GM19240 (cell line): ENCODE data around the gene TMPRSS5.

Experiments used
- DNase-seq: peaks from one replicate; pipeline ENCODE4 v3.0.0; 2011; ENCODE audit warnings: low spot score; ENCODE audit not compliant: insufficient read length

The TMPRSS5 gene

DNA sequence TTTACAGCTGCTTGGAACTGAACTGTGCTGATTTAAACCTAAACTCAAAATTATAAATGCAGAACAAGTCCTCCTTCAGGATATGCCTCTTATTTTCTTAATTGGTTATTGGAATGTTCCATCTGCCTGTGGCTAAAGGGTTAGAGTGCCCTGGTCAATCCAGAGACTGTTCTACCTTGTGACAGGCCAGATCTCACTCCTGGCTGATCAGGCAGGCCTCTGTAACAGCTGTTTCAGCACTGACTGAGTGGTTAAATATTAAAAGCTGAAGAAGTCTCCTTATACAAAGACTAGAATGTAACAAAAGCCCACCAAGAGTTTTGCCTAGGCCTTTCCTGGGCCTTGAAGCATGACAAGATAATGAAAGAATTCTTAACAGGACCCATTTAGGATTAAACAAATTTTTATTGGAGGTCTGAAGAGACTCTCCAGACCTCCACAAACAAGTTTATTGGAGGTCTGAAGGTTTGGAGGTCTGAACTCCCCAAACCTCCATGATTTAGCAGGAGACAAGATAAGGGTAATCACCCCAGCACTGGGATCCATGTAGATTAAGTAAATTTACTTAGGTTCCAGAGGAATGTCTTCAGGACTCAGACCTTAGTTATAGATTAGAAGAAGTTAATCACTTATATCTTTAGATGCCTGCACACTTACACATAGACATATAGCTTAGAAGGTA is 35.8 kb downstream of the TMPRSS5 start:
- DNase-seq, result no peak

DNA sequence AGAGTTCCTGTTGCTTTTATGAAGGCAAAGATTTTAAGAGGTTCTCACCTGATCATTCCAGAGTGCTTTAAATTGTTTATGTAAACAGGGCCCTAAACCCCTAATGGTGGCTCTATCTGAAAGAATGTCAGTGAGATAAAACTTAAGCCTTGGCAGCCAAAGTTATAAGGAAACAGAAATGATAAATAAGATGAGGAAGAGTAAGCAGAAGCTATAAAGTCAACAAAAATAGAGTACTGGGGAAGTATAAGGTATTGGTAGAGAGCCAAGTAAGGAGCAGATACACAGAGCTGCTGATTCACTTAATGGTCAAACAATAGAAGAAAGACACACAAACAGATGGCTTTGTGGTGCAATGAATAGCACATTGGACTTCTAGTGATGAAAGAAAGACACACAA is 37.9 kb downstream of the TMPRSS5 start:
- DNase-seq, result no peak

DNA sequence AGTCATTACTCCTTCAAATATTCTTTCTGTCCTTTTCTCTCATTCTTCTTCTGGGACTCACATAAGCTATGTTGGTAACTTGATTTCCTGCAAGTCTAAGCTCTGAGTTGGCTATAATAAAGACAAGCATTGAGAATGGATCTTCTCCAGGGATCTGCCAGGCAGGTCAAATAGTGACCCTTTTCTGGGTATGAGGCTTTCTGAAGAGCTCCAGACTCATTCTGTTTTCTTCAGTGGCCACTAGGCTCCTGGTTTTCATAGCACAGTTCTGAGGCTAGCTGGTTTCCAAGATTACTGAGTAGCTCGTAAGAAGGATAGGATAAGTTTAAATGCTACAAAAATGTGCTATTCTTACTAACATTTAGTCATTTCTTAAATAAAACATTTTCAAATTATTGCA is 38.3 kb downstream of the TMPRSS5 start:
- DNase-seq, result no peak

DNA sequence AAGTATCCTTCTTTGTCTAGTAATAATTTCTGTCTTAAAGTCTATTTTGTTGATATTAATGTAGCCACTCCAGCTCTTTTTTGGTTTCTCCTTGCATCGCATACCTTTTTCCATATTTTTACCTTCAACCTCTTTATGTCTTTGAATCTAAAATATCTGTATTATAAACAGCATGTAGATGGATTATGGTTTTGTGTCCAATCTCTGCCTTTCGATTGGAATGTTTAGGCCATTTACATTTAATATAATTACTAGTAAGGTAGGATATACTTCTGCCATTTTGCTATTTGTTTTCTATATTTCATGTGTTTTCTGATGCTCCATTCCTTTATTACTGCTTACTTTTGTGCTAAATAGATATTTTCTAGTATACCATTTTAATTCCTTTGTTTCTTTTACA is 39.5 kb downstream of the TMPRSS5 start:
- no peak for DNase-seq

DNA sequence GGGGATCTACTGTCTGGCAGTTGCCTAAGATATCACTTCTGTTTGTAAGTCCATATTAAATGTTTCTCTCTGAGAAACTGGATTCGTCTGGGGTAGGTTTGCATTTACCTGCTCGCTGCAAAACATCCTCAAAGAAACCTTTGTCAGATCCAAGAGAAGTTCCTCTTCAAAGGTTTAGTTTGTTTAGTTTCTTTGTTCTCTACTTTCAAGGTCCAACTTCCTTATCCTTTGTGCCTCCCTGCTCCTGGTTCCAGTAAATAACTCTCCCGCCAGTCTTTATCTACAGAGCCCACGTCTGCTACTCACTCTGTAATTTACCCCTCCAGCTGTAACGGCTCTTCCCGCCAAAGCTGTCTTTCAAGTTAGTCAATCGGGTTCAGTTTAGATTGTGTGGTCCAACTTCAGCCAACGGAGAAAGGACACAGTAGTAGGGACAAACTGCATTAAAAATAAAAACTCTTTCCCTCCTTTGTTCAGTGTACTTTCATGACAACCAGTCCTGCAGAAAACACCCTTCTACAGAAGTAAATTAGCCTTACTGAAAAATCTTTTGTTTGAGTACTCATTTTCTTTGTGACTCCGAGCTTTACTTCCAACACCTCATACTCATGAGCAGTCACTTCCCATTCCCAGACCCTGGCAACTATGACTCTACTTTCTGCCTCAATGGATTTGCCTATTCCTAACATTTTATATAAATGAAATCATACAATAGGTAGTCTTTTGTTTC is 41.0 kb downstream of the TMPRSS5 start:
- no peak for DNase-seq

DNA sequence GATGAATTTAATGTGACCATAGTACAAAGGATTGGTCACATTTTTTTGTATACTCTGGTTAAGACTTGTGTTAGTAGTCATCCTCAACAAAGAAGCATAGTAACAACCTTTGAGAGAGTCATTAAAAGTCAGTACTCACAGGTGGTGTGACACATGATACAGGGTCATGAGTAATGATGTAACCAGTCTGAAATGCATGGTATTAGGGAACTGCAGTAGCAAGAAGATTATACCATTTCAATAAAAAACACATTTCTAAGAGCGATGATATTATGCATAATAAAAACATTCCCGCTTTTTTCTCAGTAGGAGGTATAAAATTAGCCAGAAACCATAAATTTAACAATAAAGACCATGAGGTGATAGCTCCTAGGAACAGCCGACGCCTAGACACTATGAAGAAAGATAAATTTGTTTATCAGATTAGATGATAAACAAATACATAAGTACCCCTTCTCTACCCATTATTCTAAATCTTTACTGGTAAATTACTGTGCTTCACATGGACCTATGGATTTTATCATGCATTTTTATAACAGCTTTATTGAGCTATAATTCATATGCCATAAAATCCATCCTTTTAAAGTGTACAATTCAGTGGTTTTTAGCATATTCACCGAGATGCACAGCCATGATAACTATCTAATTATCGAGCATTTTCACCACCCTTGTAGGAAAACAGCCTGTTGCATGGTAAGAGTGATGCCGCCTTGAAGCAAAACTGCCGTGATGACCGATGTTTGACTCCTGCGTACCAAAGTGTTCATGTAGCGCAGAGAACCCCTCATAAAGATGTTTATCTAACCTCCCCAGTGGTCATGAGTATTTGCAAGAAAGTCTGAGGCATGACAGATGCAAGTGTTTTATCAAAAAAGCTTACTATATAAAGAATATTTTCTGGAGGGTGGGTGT is 41.8 kb downstream of the TMPRSS5 start:
- no peak for DNase-seq

DNA sequence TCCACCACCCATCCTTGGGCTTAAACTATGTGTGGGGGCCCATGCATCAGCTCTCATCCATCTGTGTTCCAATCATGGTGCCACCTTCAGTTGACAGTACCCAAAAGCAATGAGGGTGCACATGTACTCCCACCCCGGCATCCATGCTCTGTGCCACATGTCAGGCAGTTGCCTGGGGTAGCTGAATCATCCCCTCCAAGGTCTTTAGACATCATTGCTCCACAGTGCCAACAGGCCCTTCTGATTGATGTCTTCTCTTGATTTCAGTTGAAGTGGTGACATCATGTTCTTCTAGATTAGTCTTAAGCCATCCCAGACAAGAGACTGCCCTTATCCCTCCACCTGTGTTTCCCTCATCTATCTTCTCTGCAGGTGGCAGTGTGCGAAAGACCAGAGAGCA is 42.5 kb downstream of the TMPRSS5 start:
- DNase-seq, result no peak

DNA sequence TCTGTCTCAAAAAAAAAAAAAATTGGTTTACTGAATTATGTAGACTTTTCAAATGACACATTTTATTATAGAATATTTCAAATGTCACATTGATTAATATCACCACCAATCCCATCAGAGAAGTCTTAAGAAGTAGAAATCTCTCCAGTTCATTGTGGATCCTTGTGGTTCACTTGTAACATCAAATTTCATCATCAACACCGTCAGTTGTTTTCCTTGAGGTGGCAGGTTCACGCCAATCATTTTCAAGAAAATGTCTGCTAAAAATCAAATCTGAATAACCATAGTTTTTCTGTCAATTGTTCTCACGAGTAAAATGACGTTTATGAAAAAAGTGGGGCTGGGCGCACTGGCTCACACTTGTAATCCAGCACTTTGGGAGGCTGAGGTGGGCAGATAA is 50.3 kb downstream of the TMPRSS5 start:
- no peak for DNase-seq

DNA sequence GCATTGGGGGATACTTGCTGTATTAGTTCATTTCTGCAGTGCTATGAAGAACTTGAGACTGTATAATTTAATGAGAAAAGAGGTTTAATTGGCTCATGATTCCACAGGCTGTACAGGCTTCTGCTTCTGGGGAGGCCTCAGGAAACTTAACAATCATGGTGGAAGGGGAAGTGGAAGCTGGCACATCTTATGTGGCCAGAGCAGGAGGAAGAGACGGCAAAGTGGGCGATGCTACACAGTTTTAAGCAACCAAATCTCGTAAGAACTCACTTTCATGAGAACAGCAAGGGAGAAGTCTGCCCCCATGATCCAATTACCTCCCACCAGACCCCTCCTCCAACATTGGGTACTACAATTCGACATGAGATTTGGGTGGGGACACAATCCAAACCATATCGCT is 55.1 kb downstream of the TMPRSS5 start:
- DNase-seq, result no peak

DNA sequence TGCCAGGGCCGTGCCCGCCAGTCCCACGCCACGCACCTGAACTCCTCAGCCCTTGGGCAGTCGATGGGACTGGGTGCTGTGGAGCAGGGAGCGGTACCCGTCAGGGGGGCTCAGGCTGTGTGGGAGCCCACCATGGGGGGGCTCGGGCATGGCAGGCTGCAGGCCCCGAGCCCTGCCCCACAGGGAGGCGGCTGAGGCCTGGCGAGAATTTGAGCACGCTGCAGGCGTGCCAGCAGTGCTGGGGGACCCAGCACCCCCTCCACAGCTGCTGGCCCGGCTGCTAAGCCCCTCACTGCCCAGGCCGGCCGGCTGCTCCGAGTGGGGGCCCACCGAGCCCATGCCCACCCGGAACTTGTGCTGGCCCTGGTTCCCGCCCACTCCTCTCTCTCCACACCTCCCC is 56.8 kb downstream of the TMPRSS5 start:
- no peak for DNase-seq

DNA sequence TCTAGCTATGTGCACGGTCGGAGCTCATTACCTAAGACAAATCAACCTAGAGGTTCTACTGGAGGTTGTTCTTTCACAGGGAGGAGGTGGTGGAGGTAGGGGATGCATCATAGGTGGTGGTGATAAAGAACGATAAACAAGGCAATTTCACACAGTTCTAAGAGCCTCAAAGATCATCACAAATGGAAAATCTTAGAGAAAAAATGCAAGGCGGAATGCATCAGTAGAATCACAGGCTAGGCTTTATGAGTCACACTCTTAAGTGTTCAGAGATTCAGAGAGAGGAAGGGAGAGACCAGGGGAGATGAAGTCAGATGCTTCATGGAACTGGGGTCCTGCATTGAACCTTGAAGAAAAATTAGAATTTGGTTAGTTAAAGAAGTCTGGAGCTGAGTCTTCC is 58.3 kb downstream of the TMPRSS5 start:
- no peak for DNase-seq

DNA sequence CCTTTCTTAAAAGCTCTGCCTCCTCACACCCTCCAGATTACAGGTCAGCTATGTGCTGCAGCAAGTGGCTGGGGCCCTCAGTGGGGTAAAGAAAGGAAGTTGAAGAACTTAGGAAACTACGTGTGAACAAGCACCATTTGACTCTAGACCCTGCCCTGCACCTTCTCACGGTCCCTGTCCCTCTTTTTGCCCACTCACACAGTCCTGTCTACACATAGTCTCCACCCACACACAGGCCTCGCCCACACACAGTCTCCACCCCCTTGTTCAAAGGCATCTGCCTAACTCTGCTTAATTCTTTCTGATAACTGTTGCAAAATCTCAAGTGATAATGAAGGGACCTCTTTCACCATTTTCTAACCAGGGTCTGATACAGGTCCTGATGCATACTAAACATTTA is 59.0 kb downstream of the TMPRSS5 start:
- DNase-seq, result no peak

DNA sequence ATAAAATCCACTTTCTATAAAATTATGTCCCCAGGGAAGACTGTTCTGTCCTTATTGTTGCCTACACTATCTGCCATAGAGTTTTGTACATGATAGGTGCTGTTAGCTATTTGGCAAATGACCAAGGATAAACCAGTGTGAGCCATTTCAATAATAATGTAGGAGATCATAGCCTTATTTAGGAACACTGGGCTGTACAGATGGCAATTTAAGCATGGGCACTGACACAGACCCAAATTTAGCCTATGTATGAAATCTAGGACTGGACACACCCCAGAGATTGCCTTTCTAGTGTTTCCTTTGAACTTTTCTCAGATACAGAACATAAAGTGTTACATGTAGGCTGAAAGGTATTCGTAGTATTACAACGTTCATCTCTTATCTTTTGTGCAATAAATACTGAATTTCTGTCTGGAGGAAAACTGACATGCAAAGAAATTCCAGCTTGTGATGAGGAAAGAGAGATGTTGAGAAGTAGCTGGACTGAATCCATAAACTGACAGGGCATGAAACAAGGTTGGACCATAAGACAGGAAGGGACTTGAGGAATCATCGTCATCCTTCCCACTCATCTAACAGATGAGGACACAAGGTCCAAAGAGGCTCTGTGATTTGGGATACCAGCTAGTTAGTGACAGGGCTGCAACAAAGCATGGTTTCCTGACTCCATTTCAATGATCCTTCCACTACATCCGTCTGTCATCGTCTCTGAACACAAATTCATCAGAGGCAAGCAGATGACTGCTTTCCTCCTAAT is 60.3 kb downstream of the TMPRSS5 start:
- DNase-seq, result no peak

DNA sequence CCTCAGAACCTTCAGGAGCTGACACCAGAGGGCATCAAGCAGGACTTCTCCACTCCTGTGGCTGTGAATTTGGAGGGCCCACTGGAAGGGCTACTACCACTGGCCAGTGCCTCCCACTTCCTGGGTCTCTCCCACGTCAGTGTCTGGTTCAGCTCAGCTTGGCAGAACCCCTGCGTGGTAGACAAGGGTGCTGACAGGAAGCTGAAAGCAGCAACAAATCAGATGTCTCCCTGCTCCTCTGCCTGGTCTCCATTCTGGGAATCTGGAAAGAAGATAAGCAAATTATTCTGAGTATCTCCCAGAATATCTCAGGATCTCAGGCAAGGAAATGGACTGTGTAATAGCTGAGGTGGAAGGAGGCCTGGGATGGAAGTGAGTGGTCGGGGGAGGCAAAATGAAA is 61.5 kb downstream of the TMPRSS5 start:
- DNase-seq, result no peak

DNA sequence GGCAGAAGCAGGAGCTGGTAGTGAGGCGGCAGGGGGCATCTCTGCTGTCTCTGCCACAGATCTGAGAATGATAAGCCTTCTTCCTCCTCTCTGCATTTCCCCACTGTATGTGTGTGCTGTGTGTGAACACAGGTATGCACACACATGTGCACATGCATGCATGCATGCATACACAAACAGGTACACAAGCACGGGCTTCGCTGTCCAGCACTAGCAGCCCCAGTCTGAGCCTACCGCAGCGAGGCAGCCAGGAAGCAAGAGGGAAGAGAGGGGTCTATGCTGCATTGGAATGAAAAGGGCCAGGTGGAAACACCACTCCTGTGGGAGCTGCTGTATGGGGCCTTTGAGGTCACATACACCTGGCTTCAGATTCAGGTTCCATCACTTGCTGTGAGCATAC is 62.4 kb downstream of the TMPRSS5 start:
- no peak for DNase-seq

DNA sequence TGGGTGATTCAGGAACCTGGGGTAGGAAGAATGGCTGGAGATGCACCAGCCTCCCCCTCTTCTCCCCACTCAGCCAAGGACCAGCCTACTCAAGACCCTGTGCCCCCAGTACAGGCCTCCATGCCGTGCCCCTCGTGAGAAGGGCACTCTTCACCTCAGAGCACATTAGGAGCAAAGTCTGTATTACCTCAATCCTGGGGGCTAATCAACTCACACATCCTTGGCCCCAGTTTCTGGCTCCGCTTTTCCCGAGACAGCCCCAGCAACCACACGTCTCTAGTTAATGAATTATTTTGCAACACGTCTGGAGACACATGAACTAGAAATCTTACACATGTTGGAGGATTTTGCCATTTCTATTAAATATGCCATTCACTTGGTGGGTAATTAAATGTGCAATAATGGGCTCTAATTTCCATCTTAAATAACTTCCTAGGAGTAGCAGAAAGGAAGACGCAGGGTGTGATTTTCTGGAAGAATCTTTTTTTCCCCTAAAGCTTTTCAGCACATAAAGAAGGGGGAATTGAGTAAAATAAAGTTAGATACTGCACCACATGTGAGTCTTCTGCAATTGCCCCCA is 63.0 kb downstream of the TMPRSS5 start:
- DNase-seq, result no peak

DNA sequence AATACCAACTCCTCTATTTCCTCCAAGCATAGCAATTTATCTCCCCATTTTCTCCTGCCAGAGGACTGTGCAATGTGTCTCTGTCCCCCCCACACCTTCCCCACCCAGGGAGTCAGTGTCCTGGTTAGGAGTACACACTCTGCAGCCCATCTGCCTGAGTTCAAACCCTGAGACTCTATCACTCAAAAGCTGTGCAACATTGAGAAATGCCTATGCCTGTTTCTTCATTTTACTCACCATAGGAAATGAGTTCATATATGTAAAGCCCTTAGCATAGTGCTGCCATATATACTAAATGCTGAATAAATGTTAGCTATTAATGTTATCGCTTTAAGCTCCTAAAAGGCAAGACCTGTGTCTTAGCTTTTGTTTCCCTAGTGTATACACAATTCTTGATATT is 64.0 kb downstream of the TMPRSS5 start:
- no peak for DNase-seq

DNA sequence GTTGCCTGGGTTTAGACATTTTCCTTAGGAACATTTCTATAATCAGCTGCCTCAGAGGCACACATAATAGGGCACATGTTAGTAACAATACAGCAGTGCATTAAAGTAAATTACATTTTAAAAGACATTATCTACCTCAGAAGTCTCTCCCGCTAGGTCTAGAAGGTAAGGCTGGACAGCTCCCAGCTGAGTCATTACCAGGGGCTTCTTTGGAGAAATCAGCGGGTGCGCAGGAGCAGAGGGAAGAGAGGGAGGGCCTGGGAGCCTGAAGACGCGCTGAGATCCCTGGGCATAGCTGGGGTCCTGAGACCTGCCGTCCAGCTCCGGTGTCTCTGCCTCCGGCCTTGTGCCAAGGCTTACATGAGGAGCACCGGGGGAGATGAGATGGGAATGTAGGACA is 67.7 kb downstream of the TMPRSS5 start:
- no peak for DNase-seq

DNA sequence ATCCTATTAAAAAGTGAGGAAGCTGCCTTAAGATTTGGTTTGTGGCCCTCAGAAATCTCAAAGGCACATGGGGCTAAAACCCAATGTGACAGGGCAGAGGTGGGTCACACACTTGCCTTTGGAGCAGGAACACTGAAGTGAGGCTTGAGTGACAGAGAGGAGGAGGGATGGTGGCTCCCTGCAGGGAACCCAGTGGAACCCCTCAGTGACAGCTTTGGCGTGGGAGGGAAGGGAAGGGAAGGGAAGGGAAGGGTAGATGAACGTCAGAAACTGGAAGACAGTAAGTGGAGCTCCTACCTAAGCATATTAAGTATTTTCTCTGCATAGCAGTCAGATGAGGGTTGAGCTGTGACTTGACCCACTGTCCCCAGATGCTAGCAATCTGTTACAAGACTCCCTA is 68.5 kb downstream of the TMPRSS5 start:
- DNase-seq, result no peak
